ENCODE measurements around the gene RNU1-1. TPM values are rescaled to one million over a fixed set of nuclear protein-coding genes. Genes with fewer than 3 reads are reported as not detected.
"Not testable (repeated sequence)": the region's sequence is repeated elsewhere in the genome, so short reads cannot be mapped to it uniquely, and the experiment has no call there.

Gene RNU1-1
- polyA plus RNA-seq, 1 donor from 2014 or later, result not detected

DNA sequence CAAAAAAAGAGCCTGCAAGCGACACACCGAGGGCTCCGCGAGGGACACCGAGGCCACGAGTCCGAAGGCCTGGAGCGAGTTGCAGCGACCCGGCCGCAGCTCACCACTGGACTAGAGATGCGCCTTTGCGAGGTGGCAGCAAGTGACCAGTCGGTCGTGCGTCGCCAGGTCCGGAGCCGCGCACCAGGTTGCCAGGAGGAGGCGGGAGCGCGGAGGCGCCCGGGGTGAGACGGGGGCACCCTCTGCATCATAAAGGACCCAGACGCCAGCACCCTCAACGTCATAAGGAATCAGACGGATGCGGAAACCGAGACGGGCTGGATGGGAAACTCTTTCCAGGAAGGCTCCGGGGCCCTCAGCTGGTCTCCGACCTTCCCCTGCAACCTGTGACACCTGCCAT is 21.4 kb upstream of the RNU1-1 start:
- not testable (repeated sequence) for H2AFZ ChIP-seq (ENCODE audit: low read depth, low read length); H3K27ac ChIP-seq (ENCODE audit: low read length); H3K9me2 ChIP-seq (ENCODE audit: insufficient read depth, low read length); H4K20me1 ChIP-seq (ENCODE audit: insufficient read depth); H3K9me3 ChIP-seq (ENCODE audit: low read length); H3K79me2 ChIP-seq (replicated peaks; ENCODE audit: insufficient read depth, low read length); H3K36me3 ChIP-seq (ENCODE audit: insufficient read depth, low read length); H3F3A ChIP-seq (ENCODE audit: insufficient read depth, low read length, poor library complexity, severe bottlenecking); H3K9ac ChIP-seq (ENCODE audit: low read length); H3K27me3 ChIP-seq (ENCODE audit: insufficient read depth, low read depth, low read length); H3K4me2 ChIP-seq (ENCODE audit: low read length)
- H3K4me3 ChIP-seq (ENCODE audit: low read length), result peak overlapping the region; percentile 46

DNA sequence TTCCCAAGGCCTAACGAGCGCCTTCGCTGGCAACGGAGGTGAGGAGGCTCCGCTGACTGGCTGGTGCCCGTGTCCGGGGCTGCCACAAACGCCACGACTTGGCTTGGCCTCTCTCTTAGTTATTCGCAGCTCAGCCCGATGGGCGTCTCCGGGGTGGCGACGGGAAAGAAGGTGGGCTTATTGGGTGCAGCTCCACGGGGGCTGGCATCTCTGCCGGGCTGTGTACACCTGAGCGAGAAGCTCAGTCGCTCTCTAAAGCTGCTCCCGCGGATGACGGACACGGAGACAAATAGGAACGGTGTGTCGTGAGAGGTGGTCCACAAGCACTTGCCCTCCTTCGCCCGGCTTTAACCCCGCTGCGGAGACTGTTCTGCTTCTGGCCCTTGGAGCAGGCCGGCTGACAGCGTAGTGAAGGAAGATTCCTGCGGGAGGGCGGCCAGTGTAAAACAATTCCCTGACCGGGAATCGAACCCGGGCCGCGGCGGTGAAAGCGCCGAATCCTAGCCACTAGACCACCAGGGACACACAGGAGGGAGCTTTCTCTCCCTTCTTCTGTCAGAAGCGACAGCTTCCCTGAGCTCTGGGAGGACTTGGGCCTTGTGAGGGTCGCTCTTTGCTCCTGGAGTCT is 20.9 kb upstream of the RNU1-1 start:
- H3K4me3 ChIP-seq (ENCODE audit: low read length), result peak overlapping the region; percentile 46
- H4K20me1 ChIP-seq (ENCODE audit: insufficient read depth); H3F3A ChIP-seq (ENCODE audit: insufficient read depth, low read length, poor library complexity, severe bottlenecking); H3K9me3 ChIP-seq (ENCODE audit: low read length); H3K27ac ChIP-seq (ENCODE audit: low read length); H2AFZ ChIP-seq (ENCODE audit: low read depth, low read length); H3K79me2 ChIP-seq (replicated peaks; ENCODE audit: insufficient read depth, low read length); H3K4me2 ChIP-seq (ENCODE audit: low read length); H3K27me3 ChIP-seq (ENCODE audit: insufficient read depth, low read depth, low read length); H3K9me2 ChIP-seq (ENCODE audit: insufficient read depth, low read length); H3K36me3 ChIP-seq (ENCODE audit: insufficient read depth, low read length): not testable (repeated sequence)
- peak; percentile 20 for TF ChIP-seq TAF1 (IDR thresholded peaks at IDR 0.05; ENCODE audit: low read depth)
- TF ChIP-seq, protein P1, sequence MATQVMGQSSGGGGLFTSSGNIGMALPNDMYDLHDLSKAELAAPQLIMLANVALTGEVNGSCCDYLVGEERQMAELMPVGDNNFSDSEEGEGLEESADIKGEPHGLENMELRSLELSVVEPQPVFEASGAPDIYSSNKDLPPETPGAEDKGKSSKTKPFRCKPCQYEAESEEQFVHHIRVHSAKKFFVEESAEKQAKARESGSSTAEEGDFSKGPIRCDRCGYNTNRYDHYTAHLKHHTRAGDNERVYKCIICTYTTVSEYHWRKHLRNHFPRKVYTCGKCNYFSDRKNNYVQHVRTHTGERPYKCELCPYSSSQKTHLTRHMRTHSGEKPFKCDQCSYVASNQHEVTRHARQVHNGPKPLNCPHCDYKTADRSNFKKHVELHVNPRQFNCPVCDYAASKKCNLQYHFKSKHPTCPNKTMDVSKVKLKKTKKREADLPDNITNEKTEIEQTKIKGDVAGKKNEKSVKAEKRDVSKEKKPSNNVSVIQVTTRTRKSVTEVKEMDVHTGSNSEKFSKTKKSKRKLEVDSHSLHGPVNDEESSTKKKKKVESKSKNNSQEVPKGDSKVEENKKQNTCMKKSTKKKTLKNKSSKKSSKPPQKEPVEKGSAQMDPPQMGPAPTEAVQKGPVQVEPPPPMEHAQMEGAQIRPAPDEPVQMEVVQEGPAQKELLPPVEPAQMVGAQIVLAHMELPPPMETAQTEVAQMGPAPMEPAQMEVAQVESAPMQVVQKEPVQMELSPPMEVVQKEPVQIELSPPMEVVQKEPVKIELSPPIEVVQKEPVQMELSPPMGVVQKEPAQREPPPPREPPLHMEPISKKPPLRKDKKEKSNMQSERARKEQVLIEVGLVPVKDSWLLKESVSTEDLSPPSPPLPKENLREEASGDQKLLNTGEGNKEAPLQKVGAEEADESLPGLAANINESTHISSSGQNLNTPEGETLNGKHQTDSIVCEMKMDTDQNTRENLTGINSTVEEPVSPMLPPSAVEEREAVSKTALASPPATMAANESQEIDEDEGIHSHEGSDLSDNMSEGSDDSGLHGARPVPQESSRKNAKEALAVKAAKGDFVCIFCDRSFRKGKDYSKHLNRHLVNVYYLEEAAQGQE (IDR thresholded peaks at IDR 0.05; ENCODE audit: borderline replicate concordance), result peak; percentile 7
- H3K9ac ChIP-seq (ENCODE audit: low read length), result peak overlapping the region; percentile 36

DNA sequence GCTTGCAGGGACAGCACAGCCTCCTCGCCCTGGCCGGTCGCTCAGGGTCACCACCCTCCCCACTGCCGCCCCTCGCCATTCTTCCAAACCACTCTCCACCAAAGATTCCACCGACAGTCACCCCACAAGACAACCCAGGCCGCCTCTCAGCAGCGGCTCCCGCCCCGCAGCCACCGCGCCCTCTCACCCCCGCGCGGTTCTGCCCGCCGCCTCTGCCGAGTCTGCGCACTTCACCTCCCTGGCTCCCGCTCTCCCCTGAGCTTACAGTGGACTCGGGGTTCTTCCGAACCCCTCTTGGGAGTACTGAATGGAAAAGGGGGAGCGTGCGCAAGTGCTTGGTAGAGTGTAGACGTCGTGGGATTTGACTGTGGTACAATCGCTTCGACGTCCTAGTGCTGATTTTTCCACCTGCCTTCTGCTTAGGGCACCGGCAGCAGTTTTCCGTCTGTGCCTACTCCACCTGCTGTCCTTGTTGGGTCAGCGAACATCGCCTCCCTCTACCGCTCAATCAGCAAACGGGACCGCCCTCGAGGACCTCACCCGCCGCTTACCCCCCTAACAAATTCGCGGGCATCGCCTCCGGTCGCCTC is 20.2 kb upstream of the RNU1-1 start:
- H3K79me2 ChIP-seq (replicated peaks; ENCODE audit: insufficient read depth, low read length); H3K4me2 ChIP-seq (ENCODE audit: low read length); H4K20me1 ChIP-seq (ENCODE audit: insufficient read depth); H3K27ac ChIP-seq (ENCODE audit: low read length); H3K9ac ChIP-seq (ENCODE audit: low read length); H3F3A ChIP-seq (ENCODE audit: insufficient read depth, low read length, poor library complexity, severe bottlenecking); H3K9me3 ChIP-seq (ENCODE audit: low read length); H2AFZ ChIP-seq (ENCODE audit: low read depth, low read length); H3K36me3 ChIP-seq (ENCODE audit: insufficient read depth, low read length); H3K27me3 ChIP-seq (ENCODE audit: insufficient read depth, low read depth, low read length); H3K9me2 ChIP-seq (ENCODE audit: insufficient read depth, low read length): not testable (repeated sequence)
- peak; percentile 10 for TF ChIP-seq TAF1 (IDR thresholded peaks at IDR 0.05; ENCODE audit: low read depth)
- H3K4me3 ChIP-seq (ENCODE audit: low read length), result peak overlapping the region; percentile 46

DNA sequence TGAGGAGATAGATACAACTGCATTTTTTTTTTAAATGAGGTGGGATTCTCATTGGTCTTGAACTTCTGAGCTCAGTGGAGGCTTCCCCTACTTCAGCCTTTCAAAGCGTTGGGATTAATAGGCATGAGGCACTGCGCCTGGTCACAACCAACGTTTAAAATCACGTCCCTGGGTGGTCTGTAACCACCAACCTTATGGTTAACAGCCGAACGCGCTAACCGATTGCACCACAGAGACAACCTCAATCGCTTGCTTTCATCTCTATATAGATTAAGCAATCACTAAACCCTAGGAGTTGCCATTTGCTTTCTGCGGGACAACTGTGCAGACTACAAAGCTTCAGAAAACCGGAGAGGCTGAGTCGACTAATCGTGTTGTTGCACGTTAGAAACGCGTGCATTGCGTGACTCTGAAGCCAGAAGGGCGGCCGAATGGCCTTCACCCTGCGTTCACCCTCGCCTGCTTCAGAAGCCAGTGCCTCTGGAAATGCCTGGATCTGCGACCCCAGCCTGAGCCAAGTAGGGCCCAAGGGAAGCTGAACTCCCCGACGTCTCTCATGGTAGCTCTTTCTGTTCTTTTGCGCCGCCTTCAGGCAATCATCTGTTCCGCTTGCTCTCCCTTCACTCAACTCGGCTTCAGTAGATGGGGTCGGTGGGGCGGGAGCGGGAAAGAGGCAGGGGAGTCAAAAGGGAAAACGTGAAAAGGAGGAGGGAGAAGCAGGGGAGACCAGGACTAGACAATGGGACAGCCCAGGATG is 18.3 kb upstream of the RNU1-1 start:
- H3K4me2 ChIP-seq (ENCODE audit: low read length), result not testable (repeated sequence)

DNA sequence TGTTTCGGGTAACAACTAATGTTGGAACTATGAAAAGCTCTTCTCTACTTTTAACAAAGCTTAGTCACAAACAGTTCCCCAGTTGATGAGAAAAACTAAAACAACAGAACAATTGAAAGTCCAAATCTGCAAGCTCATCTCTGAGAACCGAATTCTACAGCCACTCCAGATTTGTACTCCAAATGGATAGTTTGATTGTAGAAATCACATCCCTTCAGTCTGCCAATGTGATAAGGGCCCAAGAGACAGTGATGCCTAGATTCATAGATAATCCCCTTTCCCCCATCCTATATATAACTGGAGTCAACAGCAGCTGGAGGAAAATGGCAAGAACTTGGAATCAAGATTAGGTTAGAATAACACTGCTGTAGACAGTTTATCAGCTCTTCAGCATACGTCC is 14.3 kb upstream of the RNU1-1 start:
- not testable (repeated sequence) for H3F3A ChIP-seq (ENCODE audit: insufficient read depth, low read length, poor library complexity, severe bottlenecking); H3K9me2 ChIP-seq (ENCODE audit: insufficient read depth, low read length); H3K9ac ChIP-seq (ENCODE audit: low read length); H3K27me3 ChIP-seq (ENCODE audit: insufficient read depth, low read depth, low read length); H2AFZ ChIP-seq (ENCODE audit: low read depth, low read length); H3K36me3 ChIP-seq (ENCODE audit: insufficient read depth, low read length); H4K20me1 ChIP-seq (ENCODE audit: insufficient read depth); H3K4me2 ChIP-seq (ENCODE audit: low read length); H3K79me2 ChIP-seq (replicated peaks; ENCODE audit: insufficient read depth, low read length); H3K27ac ChIP-seq (ENCODE audit: low read length); H3K9me3 ChIP-seq (ENCODE audit: low read length); H3K4me3 ChIP-seq (ENCODE audit: low read length)

More for the DNA sequence above, 18.3 kb upstream of the RNU1-1 start:
- H3K9me3 ChIP-seq (ENCODE audit: low read length); H3K9ac ChIP-seq (ENCODE audit: low read length); H3K36me3 ChIP-seq (ENCODE audit: insufficient read depth, low read length); H3K79me2 ChIP-seq (replicated peaks; ENCODE audit: insufficient read depth, low read length); H3F3A ChIP-seq (ENCODE audit: insufficient read depth, low read length, poor library complexity, severe bottlenecking); H3K9me2 ChIP-seq (ENCODE audit: insufficient read depth, low read length); H4K20me1 ChIP-seq (ENCODE audit: insufficient read depth); H3K4me3 ChIP-seq (ENCODE audit: low read length); H3K27me3 ChIP-seq (ENCODE audit: insufficient read depth, low read depth, low read length); H3K27ac ChIP-seq (ENCODE audit: low read length); H2AFZ ChIP-seq (ENCODE audit: low read depth, low read length): not testable (repeated sequence)

DNA sequence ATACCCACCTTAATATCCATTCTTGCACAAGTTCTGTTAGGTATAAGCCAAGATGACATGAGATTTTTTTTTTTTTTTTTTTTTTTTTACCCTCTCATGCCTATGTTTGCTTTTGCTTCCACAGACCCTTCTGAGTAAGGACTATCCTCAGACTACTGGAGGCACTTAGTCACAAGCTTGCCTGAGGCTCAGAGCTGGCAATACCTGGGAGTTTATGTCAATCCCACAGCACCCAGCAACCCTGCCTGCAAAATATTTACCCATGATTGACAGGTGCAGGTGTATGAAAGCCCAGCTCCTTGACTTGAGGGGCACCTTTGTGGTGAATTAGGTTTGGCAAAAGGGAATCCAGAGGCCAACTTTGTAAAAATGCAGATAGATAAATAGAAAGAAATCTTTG is 11.7 kb upstream of the RNU1-1 start:
- H3F3A ChIP-seq (ENCODE audit: insufficient read depth, low read length, poor library complexity, severe bottlenecking); H3K9me3 ChIP-seq (ENCODE audit: low read length); H3K4me2 ChIP-seq (ENCODE audit: low read length); H3K4me3 ChIP-seq (ENCODE audit: low read length); H3K27me3 ChIP-seq (ENCODE audit: insufficient read depth, low read depth, low read length); H3K27ac ChIP-seq (ENCODE audit: low read length); H2AFZ ChIP-seq (ENCODE audit: low read depth, low read length); H3K9ac ChIP-seq (ENCODE audit: low read length); H3K9me2 ChIP-seq (ENCODE audit: insufficient read depth, low read length); H4K20me1 ChIP-seq (ENCODE audit: insufficient read depth); H3K36me3 ChIP-seq (ENCODE audit: insufficient read depth, low read length); H3K79me2 ChIP-seq (replicated peaks; ENCODE audit: insufficient read depth, low read length): not testable (repeated sequence)

Data from neural cell (in vitro differentiated cells).